Epithelial cell of proximal tubule (primary cell): ENCODE data around the gene SIDT2. TPM values are rescaled to one million over a fixed set of nuclear protein-coding genes. Genes with fewer than 3 reads are reported as not detected.

ENCODE experiments used
- DNase-seq: peaks from one replicate; pipeline ENCODE4 v3.0.0-alpha.2; 2011; ENCODE audit warnings: low read depth
- H3K4me3 ChIP-seq: 2 replicates; pipeline ENCODE4 v1.5.1; 2011; ENCODE audit warnings: low read depth, mild to moderate bottlenecking, low read length
- total RNA-seq: library from RNA; depleted of rRNA; stranded (reverse); fragments of >200 nt; gene quantifications from 2 replicates; pipeline ENCODE4 v1.2.3, GENCODE V29; 2015
- TF ChIP-seq, protein P1 (sequence below): conservative IDR thresholded peaks from 2 replicates; pipeline ENCODE4 v1.5.1; 2012; ENCODE audit warnings: low read depth, mild to moderate bottlenecking, low read length

The SIDT2 gene
- total RNA-seq, 1 donor from 2014 or later = 12.2 TPM

DNA sequence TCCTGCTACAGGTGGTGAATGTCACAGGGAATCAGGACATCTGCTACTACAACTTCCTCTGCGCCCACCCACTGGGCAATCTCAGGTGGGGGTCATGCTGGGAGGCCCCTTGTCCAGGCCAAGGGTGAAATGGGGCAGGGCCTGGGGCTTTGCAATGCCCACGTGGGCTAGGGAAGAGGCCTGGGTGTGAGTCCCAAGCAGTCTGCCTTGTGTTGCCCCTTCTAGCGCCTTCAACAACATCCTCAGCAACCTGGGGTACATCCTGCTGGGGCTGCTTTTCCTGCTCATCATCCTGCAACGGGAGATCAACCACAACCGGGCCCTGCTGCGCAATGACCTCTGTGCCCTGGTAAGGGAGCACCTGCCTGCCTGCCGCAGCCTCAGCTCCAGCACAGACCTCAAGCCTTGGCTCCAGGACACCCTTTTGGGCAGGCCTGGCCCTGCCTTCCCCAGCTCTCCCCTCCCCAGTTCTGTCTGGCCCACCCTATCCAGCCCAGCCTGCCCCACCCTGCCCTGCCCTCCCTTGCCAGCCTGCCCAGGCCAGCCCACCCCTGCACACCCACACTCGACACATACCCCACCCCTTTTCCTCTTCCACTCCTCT is 11.5 kb downstream of the SIDT2 start:
- TF ChIP-seq, protein P1, sequence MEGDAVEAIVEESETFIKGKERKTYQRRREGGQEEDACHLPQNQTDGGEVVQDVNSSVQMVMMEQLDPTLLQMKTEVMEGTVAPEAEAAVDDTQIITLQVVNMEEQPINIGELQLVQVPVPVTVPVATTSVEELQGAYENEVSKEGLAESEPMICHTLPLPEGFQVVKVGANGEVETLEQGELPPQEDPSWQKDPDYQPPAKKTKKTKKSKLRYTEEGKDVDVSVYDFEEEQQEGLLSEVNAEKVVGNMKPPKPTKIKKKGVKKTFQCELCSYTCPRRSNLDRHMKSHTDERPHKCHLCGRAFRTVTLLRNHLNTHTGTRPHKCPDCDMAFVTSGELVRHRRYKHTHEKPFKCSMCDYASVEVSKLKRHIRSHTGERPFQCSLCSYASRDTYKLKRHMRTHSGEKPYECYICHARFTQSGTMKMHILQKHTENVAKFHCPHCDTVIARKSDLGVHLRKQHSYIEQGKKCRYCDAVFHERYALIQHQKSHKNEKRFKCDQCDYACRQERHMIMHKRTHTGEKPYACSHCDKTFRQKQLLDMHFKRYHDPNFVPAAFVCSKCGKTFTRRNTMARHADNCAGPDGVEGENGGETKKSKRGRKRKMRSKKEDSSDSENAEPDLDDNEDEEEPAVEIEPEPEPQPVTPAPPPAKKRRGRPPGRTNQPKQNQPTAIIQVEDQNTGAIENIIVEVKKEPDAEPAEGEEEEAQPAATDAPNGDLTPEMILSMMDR = no peak
- H3K4me3 ChIP-seq = no peak overlapping the region
- no peak for DNase-seq

DNA sequence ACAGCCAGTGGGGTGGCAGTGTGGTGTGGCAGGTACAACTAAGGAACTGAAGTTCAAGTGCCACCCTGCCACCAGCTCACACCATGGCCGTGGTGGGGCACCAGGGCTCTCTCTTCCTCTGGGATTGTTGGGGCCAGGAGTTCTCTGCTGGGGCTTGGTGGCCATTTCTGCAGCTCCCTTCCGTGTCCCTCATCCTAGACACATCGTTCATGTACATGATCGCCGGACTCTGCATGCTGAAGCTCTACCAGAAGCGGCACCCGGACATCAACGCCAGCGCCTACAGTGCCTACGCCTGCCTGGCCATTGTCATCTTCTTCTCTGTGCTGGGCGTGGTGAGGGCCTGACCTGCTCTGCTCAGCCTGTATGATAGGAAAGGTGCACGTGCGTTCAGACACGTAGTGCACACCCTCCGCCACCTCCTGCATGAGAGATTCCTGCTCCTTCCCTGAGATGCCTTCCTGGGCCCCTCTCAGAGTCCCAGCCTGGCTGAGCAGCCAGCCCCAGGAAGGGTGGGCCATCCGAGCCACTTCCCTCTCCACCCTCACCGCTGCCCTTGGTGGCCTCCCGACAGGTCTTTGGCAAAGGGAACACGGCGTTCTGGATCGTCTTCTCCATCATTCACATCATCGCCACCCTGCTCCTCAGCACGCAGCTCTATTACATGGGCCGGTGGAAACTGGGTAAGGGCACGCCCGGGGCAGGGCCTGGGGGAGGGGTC is 13.3 kb downstream of the SIDT2 start:
- TF ChIP-seq, protein P1 = no peak
- H3K4me3 ChIP-seq = no peak overlapping the region
- no peak for DNase-seq

DNA sequence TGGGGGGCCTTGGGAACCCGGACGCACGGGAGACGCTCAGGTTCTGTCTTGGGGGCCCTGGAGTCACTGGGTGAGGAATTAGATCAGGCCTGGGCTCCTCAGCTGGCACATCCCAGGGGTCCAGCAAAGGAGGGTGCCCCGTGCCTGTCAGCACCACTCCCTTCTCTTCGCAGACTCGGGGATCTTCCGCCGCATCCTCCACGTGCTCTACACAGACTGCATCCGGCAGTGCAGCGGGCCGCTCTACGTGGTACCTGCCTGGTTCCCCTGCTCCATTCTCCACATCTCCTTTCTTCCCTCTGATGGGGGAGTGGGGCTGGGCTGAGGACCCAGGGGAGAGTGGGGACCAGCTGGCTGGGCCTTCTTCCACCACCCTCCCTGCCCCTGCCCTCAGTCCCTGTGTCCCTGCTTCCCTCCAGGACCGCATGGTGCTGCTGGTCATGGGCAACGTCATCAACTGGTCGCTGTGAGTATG is 13.9 kb downstream of the SIDT2 start:
- no peak overlapping the region for H3K4me3 ChIP-seq
- TF ChIP-seq, protein P1 = no peak
- no peak for DNase-seq

DNA sequence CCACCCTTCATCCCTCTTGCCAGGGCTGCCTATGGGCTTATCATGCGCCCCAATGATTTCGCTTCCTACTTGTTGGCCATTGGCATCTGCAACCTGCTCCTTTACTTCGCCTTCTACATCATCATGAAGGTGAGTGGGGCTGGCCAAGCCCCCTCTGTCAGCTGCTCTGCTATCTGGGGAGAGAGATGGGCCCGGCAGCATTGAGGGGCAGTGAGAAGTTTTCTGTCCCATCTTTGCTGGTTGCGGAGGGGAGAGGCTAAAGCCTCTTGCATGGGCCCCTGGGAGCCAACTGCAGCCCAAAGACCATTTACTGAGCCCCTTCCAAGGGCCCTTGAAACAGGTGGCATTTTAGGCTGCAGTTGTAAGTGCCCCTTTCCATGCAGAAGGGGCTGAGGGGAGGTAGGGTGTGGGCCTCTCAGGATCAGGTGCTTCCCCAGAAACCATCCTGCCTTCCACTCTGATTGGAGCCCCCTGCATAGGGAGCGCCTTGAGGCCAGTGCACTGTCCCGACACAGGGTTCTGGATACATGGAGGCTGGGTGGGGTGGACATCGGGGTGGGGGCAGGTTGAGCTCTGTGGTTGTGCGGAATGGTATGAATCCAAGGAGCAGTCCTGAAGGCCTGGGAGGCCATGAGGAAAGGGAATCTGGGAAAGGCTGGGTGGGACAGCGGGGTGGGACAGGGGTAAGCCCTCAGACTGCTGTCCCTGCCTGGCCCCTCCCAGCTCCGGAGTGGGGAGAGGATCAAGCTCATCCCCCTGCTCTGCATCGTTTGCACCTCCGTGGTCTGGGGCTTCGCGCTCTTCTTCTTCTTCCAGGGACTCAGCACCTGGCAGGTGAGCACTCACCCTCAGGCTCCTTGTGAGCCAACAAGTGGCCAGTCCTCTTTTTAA is 14.8 kb downstream of the SIDT2 start:
- no peak overlapping the region for H3K4me3 ChIP-seq
- no peak for DNase-seq
- TF ChIP-seq, protein P1 = no peak

DNA sequence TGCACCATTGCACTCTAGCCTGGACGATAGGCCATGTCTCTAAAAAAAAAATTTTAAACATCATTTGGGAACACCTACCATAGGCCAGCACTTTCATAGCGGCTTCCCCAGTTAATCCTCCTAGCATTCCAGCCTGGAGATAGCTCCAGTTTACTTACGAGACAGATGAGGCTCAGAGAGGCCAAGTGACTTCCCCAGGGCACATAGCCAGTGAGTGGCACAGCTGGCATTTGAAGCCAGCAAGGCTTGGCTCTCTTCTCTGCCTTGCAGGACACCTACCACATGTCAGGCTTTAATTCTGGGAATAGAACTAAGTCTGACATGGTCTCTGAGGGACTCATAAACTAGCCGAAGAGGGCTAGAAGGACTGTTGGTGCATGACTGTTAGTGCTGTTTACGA is 15.7 kb downstream of the SIDT2 start:
- H3K4me3 ChIP-seq = no peak overlapping the region
- DNase-seq = no peak
- TF ChIP-seq, protein P1 = no peak

DNA sequence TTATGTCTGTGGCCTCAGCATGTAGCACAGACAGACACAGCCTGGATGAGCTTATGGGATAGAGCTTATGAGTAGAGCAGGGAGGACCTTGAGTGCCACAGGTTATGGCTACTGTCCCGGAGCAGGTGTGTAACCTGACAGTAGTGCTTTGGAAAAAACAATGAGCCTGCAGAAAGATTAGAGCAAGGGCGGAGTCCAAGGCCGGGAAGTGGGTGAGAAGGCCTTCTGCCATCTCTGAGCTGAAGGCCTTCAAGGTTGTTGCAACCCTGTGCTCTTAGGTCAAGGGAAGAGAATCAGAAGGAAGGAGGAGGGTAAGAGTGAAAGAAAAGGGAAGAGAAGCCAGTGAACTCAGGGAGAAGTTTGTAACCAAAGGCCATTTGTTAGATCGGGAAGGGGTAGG is 16.7 kb downstream of the SIDT2 start:
- TF ChIP-seq, protein P1 = no peak
- DNase-seq = no peak
- no peak overlapping the region for H3K4me3 ChIP-seq
